SK-N-SH treated with all-trans-retinoic acid at 6 μM for 48 hours (cell line): Measurements from ENCODE around the gene GALNT13.

Experiments
- ATAC-seq: fragments of 200-7000 bp; cut with Tn5 transposase; 3 replicates; pipeline ENCODE4 v1.9.1; 2020; ENCODE audit warnings: mild to moderate bottlenecking, moderate library complexity
- ARNTL ChIP-seq: fragments of 450-650 bp; formaldehyde crosslinking; IDR thresholded peaks from 2 replicates; pipeline ENCODE4 v1.5.0; 2020; ENCODE audit warnings: low read depth, mild to moderate bottlenecking, moderate library complexity, borderline replicate concordance
- BACH2 ChIP-seq: fragments of 250-450 bp; sonication (Bioruptor Pico); IDR thresholded peaks from 2 replicates; pipeline ENCODE4 v1.9.0; 2021; ENCODE audit warnings: mild to moderate bottlenecking, borderline replicate concordance
- CREB5 ChIP-seq: fragments of 250-450 bp; sonication (Bioruptor Pico); IDR thresholded peaks from 2 replicates; pipeline ENCODE4 v1.5.1; 2020; ENCODE audit warnings: low read depth, mild to moderate bottlenecking, moderate library complexity
- CSRNP3 ChIP-seq: fragments of 250-450 bp; sonication (Bioruptor Pico); IDR thresholded peaks from 2 replicates; pipeline ENCODE4 v1.5.1; 2021; ENCODE audit warnings: mild to moderate bottlenecking, moderate library complexity
- ESRRG ChIP-seq: fragments of 250-450 bp; sonication (Bioruptor Pico); IDR thresholded peaks from 2 replicates; pipeline ENCODE4 v1.6.1; 2021; ENCODE audit warnings: mild to moderate bottlenecking
- GLIS3 ChIP-seq: fragments of 250-450 bp; sonication (Bioruptor Pico); IDR thresholded peaks from 2 replicates; pipeline ENCODE4 v1.5.0; 2020; ENCODE audit warnings: mild to moderate bottlenecking, moderate library complexity
- ISL1 ChIP-seq: fragments of 250-450 bp; sonication (Bioruptor Pico); IDR thresholded peaks from 2 replicates; pipeline ENCODE4 v2.1.2; 2022; ENCODE audit warnings: mild to moderate bottlenecking, moderate library complexity
- OSR1 ChIP-seq: fragments of 250-450 bp; sonication (Bioruptor Pico); IDR thresholded peaks from 2 replicates; pipeline ENCODE4 v1.8.0; 2022; ENCODE audit warnings: moderate library complexity, mild to moderate bottlenecking, inconsistent platforms
- PPARA ChIP-seq: fragments of 250-450 bp; sonication (Bioruptor Pico); IDR thresholded peaks from 2 replicates; pipeline ENCODE4 v1.5.0; 2020; ENCODE audit warnings: mild to moderate bottlenecking, borderline replicate concordance
- RARB ChIP-seq: fragments of 250-450 bp; sonication (Bioruptor Pico); IDR thresholded peaks from 2 replicates; pipeline ENCODE4 v1.8.0; 2021; ENCODE audit warnings: mild to moderate bottlenecking, moderate library complexity
- SNAI2 ChIP-seq: fragments of 250-450 bp; sonication (Bioruptor Pico); IDR thresholded peaks from 2 replicates; pipeline ENCODE4 v1.5.0; 2020; ENCODE audit warnings: mild to moderate bottlenecking, moderate library complexity
- TCF4 ChIP-seq: fragments of 250-450 bp; sonication (Bioruptor Pico); IDR thresholded peaks from 2 replicates; pipeline ENCODE4 v1.8.0; 2021; ENCODE audit warnings: mild to moderate bottlenecking, moderate library complexity, borderline replicate concordance
- TSHZ2 ChIP-seq: fragments of 250-450 bp; sonication (Bioruptor Pico); IDR thresholded peaks from 2 replicates; pipeline ENCODE4 v1.5.0; 2020; ENCODE audit warnings: mild to moderate bottlenecking, moderate library complexity
- ZC3H10 ChIP-seq: fragments of 250-450 bp; sonication (Bioruptor Pico); IDR thresholded peaks from 2 replicates; pipeline ENCODE4 v1.5.1; 2021; ENCODE audit warnings: mild to moderate bottlenecking, moderate library complexity
- ZFP3 ChIP-seq: fragments of 250-450 bp; sonication (Bioruptor Pico); IDR thresholded peaks from 2 replicates; pipeline ENCODE4 v1.5.0; 2020; ENCODE audit warnings: mild to moderate bottlenecking, moderate library complexity
- ZFP30 ChIP-seq: fragments of 450-650 bp; formaldehyde crosslinking; IDR thresholded peaks from 2 replicates; pipeline ENCODE4 v1.5.0; 2022; ENCODE audit warnings: mild to moderate bottlenecking, moderate library complexity
- ZNF565 ChIP-seq: fragments of 450-650 bp; formaldehyde crosslinking; conservative IDR thresholded peaks from 2 replicates; pipeline ENCODE4 v1.5.0; 2020; ENCODE audit warnings: low read depth, mild to moderate bottlenecking, moderate library complexity
- ZNF70 ChIP-seq: fragments of 450-650 bp; formaldehyde crosslinking; IDR thresholded peaks from 2 replicates; pipeline ENCODE4 v1.5.0; 2020; ENCODE audit warnings: mild to moderate bottlenecking, moderate library complexity
- ZNF8 ChIP-seq: fragments of 450-650 bp; formaldehyde crosslinking; IDR thresholded peaks from 2 replicates; pipeline ENCODE4 v1.5.0; 2020; ENCODE audit warnings: mild to moderate bottlenecking, moderate library complexity

GALNT13 gene

GRCh38 chr2:153864022-153864421, 7.7 kb upstream of the GALNT13 start:
- no peak for ATAC-seq
- TF ChIP-seq PPARA: no peak
- no peak for TF ChIP-seq OSR1
- no peak for TF ChIP-seq GLIS3 (CRISPR knock-in tag)
- no peak for TF ChIP-seq ZC3H10 (CRISPR knock-in tag)
- no peak for TF ChIP-seq ESRRG (CRISPR knock-in tag)
- TF ChIP-seq CSRNP3 (CRISPR knock-in tag): no peak
- no peak for TF ChIP-seq ARNTL
- no peak for TF ChIP-seq ZNF8 (CRISPR knock-in tag)
- no peak for TF ChIP-seq SNAI2 (CRISPR knock-in tag)
- no peak for TF ChIP-seq TSHZ2 (CRISPR knock-in tag)
- no peak for TF ChIP-seq ZFP3 (CRISPR knock-in tag)
- TF ChIP-seq ISL1 (CRISPR knock-in tag): no peak
- TF ChIP-seq ZNF565: no peak

- ATAC-seq: no peak
These were observed 5.1 kb upstream of the GALNT13 start for GRCh38 chr2:153866595-153866994.

More at GRCh38 chr2:153866595-153866994, 5.1 kb upstream of the GALNT13 start:
- TF ChIP-seq ARNTL (no peak), BACH2 (CRISPR knock-in tag) (no peak), TCF4 (no peak), PPARA (no peak), TSHZ2 (CRISPR knock-in tag) (no peak), CSRNP3 (CRISPR knock-in tag) (no peak), CREB5 (no peak), ZNF565 (no peak), ZFP30 (CRISPR knock-in tag) (no peak), SNAI2 (CRISPR knock-in tag) (no peak), ESRRG (CRISPR knock-in tag) (no peak), ZNF70 (CRISPR knock-in tag) (no peak), RARB (CRISPR knock-in tag) (no peak)
